Tibial artery (tissue), 4 donors: Measurements from ENCODE around the gene LRSAM1.
A peak's percentile ranks its signal among the peaks of the same experiment; 100 is the strongest.

Experiments used
- DNase-seq, 2 donors: peaks; one replicate each; pipeline ENCODE4 v3.0.0-alpha.2; 2019
- H3K27ac ChIP-seq, 2 donors: fragments of 200-600 bp; sonication (generic) in 1 of 2; 1 replicate in 1 of 2; 2 replicates in 1 of 2; pipeline ENCODE4 v1.5.1; 2018 to 2019; ENCODE audit warnings: mild to moderate bottlenecking in 1 of 2
- H3K27me3 ChIP-seq, 2 donors: fragments of 200-600 bp; sonication (generic) in 1 of 2; one replicate each; pipeline versions ENCODE4 v1.5.1 to v1.6.0; 2016 to 2019
- H3K36me3 ChIP-seq, 3 donors: fragments of 200-600 bp; sonication (generic) in 2 of 3; one replicate each; pipeline ENCODE4 v1.5.1; 2016 to 2019; ENCODE audit warnings: mild to moderate bottlenecking in 2 of 3
- H3K4me1 ChIP-seq, 4 donors: fragments of 200-600 bp; sonication (generic) in 2 of 4; 1 replicate in 3 of 4; 2 replicates in 1 of 4; pipeline ENCODE4 v1.5.1; 2016 to 2019
- H3K4me3 ChIP-seq, 2 donors: fragments of 200-600 bp; sonication (generic) in 1 of 2; 1 replicate in 1 of 2; 2 replicates in 1 of 2; pipeline ENCODE4 v1.5.1; 2018 to 2019; ENCODE audit warnings: mild to moderate bottlenecking in 2 of 2
- H3K9me3 ChIP-seq, 3 donors: fragments of 200-600 bp; sonication (generic) in 1 of 3; one replicate each; pipeline ENCODE4 v1.5.1; 2016 to 2019
- CTCF ChIP-seq, 2 experiments: fragments of 200-600 bp in 1 of 2; fragments of 450-650 bp in 1 of 2; IDR thresholded peaks; one replicate each; pipeline ENCODE4 v1.5.1; 2017 to 2019; ENCODE audit warnings: antibody characterized with exemption in 2 of 2, mild to moderate bottlenecking in 1 of 2, moderate library complexity in 1 of 2
- intact Hi-C: fragments of 100-400 bp; cut with DNase I; formaldehyde crosslinking; loops from one replicate; pipeline ENCODE4 v1.15.0; 2023; ENCODE audit warnings: low total_unique reads

LRSAM1 gene

DNA sequence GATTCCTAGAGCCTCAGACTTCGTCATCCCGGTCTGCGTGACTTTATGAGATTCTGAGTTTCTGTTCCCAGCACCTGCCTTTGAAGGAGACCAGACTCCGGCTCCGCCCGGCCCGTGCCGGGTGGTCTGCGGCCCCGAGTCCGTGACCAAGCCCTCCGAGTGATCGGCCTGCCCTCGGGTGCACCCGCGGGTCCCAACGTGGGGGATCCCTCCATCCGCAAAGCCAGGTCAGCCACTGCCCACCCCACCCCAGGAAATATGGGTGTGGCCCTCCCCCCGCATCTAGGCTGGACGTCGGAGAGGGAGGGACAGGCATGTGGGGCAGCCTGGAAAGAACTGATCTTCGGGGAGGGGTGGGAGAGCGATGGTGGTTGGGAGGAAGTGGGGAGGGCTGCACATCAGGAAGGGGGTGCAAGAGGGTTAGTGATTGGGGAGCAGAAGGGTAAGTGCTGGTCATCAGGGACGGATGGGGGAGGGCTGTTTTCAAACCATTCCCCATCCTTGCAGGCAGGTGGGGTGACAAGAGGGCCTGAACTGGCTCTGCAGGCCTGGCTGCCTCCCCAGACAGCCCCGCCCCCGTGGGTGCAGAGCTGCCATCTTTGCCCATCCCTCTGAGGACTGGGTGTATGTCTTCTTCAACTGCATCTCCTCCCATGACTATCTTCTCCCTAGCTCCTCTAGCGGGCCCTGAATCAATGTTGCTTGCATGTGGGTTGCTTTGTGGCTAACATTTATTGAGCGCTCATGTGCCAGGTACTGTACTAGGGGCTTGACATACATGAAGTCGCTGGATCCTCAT, 747 bp downstream of the LRSAM1 start:
- DNase-seq, result peak in 1 of 2 donors; percentile 81
- Histone ChIP-seq H3K4me3 (peak overlapping the region; percentile 70 to 89), H3K9me3 (no peaks in the 10 kb centered on the region), H3K4me1 (peaks cover 0 to 35% (median 30%) of the 10 kb centered on the region in 4 donors), H3K27ac (peak overlapping the region; percentile 89 to 97), H3K36me3 (peaks cover 28 to 48% (median 34%) of the 10 kb centered on the region in 3 donors), H3K27me3 (no peaks in the 10 kb centered on the region)
- TF ChIP-seq CTCF (IDR thresholded peaks at IDR 0.05), result no peak
- intact Hi-C loops, result no loop called here

DNA sequence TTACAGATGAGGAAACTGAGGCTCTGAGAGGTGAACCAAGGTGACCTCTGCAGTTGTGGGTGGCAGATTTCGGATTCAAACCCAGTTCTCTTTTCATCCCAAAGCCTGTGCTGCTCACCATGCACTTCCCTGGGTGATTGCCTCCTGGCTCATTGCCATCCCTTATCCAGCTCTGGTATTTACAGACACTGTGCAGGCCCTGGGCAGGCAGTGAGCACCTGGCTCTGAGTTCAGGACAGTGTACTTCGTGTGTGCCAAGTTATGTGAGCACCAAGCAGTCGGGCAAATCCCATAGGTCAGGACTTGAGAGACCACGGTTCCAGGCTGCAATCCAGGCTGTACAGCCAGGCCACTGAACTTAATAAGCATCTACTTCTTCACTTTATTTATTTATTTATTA, 1.4 kb downstream of the LRSAM1 start:
- peaks cover 26 to 48% (median 34%) of the 10 kb centered on the region in 3 donors for H3K36me3 ChIP-seq
- H3K4me1 ChIP-seq, result peaks cover 0 to 35% (median 30%) of the 10 kb centered on the region in 4 donors

DNA sequence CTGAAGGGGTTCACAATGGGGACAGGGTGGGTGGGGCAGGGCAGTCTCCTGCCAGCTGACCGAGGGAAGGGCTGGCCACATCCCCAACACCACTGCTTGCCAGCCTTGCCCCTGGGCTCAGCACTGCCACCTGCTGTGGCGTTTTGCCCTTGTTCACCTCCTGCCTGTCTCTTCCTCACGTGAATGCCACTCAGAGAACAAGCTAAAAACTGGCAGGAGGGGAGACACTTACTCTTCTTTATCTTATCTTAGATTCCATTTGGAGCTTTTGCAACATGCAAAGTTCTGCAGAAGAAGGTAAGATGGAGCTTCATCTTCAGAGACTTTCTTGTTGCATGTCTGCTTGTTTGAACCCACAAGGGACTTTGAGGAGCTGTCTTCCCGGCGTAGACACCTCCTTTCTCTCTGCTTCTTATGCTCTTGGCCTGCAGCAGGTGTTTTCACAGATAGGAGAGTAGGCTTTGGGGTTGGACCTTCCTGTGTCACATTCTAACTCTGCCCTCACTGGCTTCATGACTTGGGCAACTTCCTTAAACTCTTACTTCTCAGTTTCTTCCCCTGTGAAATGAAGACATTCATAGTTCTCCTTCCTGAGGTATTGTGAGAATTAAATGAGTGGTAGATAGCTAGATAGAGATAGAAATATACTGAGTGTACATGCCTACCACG, 4.1 kb downstream of the LRSAM1 start:
- no peak overlapping the region for H3K4me3 ChIP-seq
- peaks cover 17 to 55% (median 34%) of the 10 kb centered on the region in 3 donors for H3K36me3 ChIP-seq
- H3K27ac ChIP-seq, result no peak overlapping the region
- no peaks in the 10 kb centered on the region for H3K9me3 ChIP-seq
- no peak for DNase-seq
- intact Hi-C loops, result no loop called here
- TF ChIP-seq CTCF (IDR thresholded peaks at IDR 0.05), result no peak
- H3K27me3 ChIP-seq, result no peaks in the 10 kb centered on the region
- peaks cover 0 to 21% (median 11%) of the 10 kb centered on the region in 4 donors for H3K4me1 ChIP-seq

More for the DNA sequence above, 1.4 kb downstream of the LRSAM1 start:
- TF ChIP-seq CTCF (IDR thresholded peaks at IDR 0.05), result no peak
- peak in 1 of 2 donors; percentile 25 for DNase-seq
- H3K27ac ChIP-seq, result peak overlapping the region in 1 of 2 donors; percentile 97
- no peaks in the 10 kb centered on the region for H3K27me3 ChIP-seq
- intact Hi-C loops, result no loop called here
- H3K9me3 ChIP-seq, result no peaks in the 10 kb centered on the region
- peak overlapping the region; percentile 70 to 89 for H3K4me3 ChIP-seq

DNA sequence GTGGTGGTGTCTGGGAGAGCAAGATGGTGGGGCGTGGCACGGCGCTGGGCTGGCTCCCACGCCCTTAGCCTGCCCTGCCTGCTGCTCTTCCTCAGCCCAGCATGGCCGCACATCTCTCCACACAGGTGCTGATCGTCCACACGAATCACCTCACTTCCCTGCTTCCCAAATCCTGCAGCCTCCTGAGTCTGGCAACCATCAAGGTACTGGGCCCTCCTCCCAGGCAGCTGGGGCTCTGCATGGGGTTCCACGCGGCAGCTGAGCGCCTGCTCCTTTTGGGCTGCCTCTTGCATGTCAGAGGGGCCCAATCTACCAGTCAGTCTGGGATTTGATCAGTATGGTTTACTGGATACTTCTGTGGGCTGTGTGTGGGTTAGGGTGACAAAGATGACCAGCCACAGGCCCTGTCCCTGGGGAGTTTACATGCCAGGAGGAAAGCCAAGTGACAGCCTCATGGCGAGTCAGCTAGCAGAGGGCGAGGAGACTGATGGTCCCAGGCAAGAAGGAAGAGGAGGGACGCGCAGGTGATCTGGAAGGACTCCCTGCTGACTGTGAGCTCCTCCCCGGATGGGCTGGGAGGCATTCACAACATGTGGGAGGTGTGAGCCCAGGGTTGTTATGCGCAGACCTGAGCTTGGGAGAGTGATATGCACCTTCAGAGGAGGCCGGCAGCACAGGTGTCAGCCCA, 6.0 kb downstream of the LRSAM1 start:
- H3K36me3 ChIP-seq, result peaks cover 32 to 73% (median 50%) of the 10 kb centered on the region in 3 donors
- no peaks in the 10 kb centered on the region for H3K27me3 ChIP-seq
- TF ChIP-seq CTCF (IDR thresholded peaks at IDR 0.05), result no peak
- no peak for DNase-seq
- H3K9me3 ChIP-seq, result no peaks in the 10 kb centered on the region
- intact Hi-C loops, result no loop called here
- no peak overlapping the region for H3K4me3 ChIP-seq
- peaks cover 0 to 15% (median 6%) of the 10 kb centered on the region in 4 donors for H3K4me1 ChIP-seq
- no peak overlapping the region for H3K27ac ChIP-seq

GRCh38 chr9:127458921-127459320, 7.6 kb downstream of the LRSAM1 start:
- no peak for DNase-seq
- H3K4me1 ChIP-seq, result peaks cover 0 to 8% (median 0%) of the 10 kb centered on the region in 4 donors
- H3K4me3 ChIP-seq, result no peak overlapping the region
- H3K36me3 ChIP-seq, result peaks cover 47 to 89% (median 63%) of the 10 kb centered on the region in 3 donors
- no peak overlapping the region for H3K27ac ChIP-seq
- intact Hi-C loops, result no loop called here
- no peak for TF ChIP-seq CTCF (IDR thresholded peaks at IDR 0.05)
- no peaks in the 10 kb centered on the region for H3K27me3 ChIP-seq
- H3K9me3 ChIP-seq, result no peaks in the 10 kb centered on the region
